Measurements from ENCODE around the gene GRHL3. TPM values are rescaled to one million over a fixed set of nuclear protein-coding genes. Genes with fewer than 3 reads are reported as not detected.

The GRHL3 gene
- total RNA-seq, 1 donor from 2014 or later: not detected

DNA sequence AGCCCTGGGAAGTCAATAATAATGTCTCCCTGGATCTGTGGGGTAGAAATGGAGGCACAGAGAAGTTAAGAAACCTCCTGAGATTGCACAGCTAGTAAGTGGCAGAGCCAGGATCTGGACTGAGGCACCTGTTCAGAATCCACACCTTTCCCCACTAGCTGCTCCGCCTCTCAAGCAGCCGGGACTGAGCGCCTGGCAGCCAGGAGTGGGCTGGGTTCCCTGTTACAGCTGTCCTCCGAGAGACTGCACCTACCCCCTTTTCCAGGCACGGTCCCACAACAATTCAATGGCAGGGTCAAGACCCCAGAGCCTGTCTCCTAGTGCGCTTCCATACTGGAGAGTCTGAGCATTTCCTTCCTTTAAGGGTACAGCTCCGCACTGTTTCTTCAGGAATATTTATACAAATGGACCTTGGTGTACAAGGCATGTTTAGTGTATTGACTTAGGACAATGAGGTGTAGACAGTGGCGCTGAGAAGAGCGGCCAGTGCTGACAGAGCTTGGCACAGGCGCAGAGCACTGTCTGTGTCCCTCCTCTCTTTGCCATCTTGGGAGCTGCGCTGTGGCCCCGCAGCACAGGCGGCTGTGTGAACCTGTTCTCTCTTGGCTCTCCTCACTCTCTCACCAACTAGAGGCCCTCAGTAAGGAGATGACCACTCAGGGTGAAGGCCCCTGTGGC lies 24.4 kb downstream of the GRHL3 start:
- Mint-ChIP-seq H3K9me3 (no peaks in the 10 kb centered on the region), H3K36me3 (ENCODE audit: low read depth) (no peaks in the 10 kb centered on the region), H3K27me3 (ENCODE audit: low read depth) (peaks cover 16% of the 10 kb centered on the region), H3K4me1 (ENCODE audit: low read depth) (no peaks in the 10 kb centered on the region), H3K4me3 (ENCODE audit: low read depth) (no peak overlapping the region), H3K27ac (no peak overlapping the region)
- intact Hi-C loops (cut with micrococcal nuclease): no loop called here
- no peak for DNase-seq (ENCODE audit: low spot score)

DNA sequence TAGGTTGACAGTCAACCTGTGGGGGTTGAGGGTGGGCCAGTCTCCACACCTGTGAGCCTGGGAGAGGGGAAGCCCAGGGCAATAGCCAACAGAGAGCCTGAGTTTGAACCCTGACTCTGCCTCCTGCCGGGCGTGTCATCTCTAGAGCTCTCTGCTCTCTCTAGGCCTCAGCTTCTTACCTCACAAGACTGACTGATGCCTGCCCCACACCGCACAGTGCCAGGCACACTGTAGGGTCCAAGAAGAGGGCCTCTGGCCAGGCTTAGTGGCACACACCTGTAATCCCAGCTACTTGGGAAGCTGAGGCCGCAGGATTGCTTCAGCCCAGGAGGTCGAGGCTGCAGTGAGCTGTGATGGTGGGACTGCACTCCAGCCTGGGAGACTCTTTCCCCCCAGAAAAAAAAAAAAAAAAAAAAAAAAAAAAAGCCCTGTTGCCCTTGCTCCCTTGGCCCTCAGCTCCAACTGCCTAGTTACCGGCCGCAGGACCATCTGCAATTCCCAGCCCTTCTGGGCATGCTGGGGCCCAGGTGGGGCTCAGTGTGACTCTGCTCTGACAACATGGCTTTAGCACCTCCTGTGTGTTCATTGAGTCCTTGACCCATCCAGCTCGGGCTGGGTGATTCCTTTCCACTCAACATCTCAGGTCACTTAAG lies 25.1 kb downstream of the GRHL3 start:
- H3K27ac Mint-ChIP-seq: no peak overlapping the region
- no peak overlapping the region for H3K4me3 Mint-ChIP-seq (ENCODE audit: low read depth)
- H3K36me3 Mint-ChIP-seq (ENCODE audit: low read depth): no peaks in the 10 kb centered on the region
- peaks cover 16% of the 10 kb centered on the region for H3K27me3 Mint-ChIP-seq (ENCODE audit: low read depth)
- intact Hi-C loops (cut with micrococcal nuclease): no loop called here
- H3K9me3 Mint-ChIP-seq: no peaks in the 10 kb centered on the region
- no peak for DNase-seq (ENCODE audit: low spot score)
- H3K4me1 Mint-ChIP-seq (ENCODE audit: low read depth): peaks cover 1% of the 10 kb centered on the region

GRCh38 chr1:24345334-24345733 lies 26.2 kb downstream of the GRHL3 start:
- DNase-seq (ENCODE audit: low spot score): no peak
- H3K27ac Mint-ChIP-seq: no peak overlapping the region
- peaks cover 10% of the 10 kb centered on the region for H3K27me3 Mint-ChIP-seq (ENCODE audit: low read depth)
- intact Hi-C loops (cut with micrococcal nuclease): no loop called here
- no peak overlapping the region for H3K4me3 Mint-ChIP-seq (ENCODE audit: low read depth)
- H3K4me1 Mint-ChIP-seq (ENCODE audit: low read depth): peaks cover 11% of the 10 kb centered on the region
- H3K36me3 Mint-ChIP-seq (ENCODE audit: low read depth): no peaks in the 10 kb centered on the region
- H3K9me3 Mint-ChIP-seq: no peaks in the 10 kb centered on the region

- Mint-ChIP-seq H3K27me3 (ENCODE audit: low read depth) (peaks cover 5% of the 10 kb centered on the region), H3K36me3 (ENCODE audit: low read depth) (no peaks in the 10 kb centered on the region), H3K4me3 (ENCODE audit: low read depth) (no peak overlapping the region), H3K27ac (no peak overlapping the region), H3K4me1 (ENCODE audit: low read depth) (peaks cover 29% of the 10 kb centered on the region), H3K9me3 (no peaks in the 10 kb centered on the region)
- intact Hi-C loops (cut with micrococcal nuclease): no loop called here
- no peak for DNase-seq (ENCODE audit: low spot score)
Observed at GRCh38 chr1:24347159-24347934, 28.2 kb downstream of the GRHL3 start.

DNA sequence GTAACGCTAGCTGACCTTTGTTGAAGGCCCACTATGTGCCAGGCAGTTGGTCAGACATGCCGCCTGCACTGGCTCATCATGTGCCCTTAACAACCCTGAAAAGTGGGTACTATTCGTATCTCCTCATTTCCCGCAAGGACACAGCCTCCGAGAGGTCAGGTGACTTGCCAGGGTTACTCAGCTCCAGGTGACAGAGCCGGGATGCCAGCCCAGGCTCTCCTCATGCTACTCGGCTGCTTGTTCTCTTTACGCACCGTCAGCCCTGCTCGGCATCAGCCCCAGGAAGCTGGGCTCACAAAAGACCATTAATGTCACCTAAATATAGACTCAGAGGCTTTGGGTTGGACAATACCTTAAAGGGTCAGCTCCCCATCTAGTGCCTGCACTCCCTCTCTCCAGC lies 29.0 kb downstream of the GRHL3 start:
- H3K27ac Mint-ChIP-seq: no peak overlapping the region

DNA sequence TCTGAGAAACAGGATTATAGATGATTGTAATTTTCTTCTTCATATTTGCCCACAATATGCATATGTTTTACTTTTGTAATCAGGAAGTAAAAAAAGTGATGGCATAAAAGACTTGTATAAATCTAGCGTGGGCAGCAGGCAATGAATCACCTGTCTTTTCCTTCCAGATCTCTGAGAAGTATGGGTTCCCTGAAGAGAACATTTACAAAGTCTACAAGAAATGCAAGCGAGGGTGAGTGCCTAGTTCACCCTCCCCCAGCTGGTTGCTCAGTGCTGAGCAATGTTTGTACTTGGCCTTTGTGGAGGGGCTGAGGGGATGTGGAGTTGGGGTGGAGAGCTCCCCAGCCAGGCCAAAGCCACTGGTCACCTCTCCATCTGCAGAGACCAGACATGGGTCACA lies 30.7 kb downstream of the GRHL3 start:
- Mint-ChIP-seq H3K36me3 (ENCODE audit: low read depth) (no peaks in the 10 kb centered on the region), H3K4me1 (ENCODE audit: low read depth) (peaks cover 42% of the 10 kb centered on the region), H3K9me3 (no peaks in the 10 kb centered on the region), H3K4me3 (ENCODE audit: low read depth) (no peak overlapping the region), H3K27me3 (ENCODE audit: low read depth) (peaks cover 3% of the 10 kb centered on the region), H3K27ac (peak overlapping the region; percentile 63)
- intact Hi-C loops (cut with micrococcal nuclease): loop anchor here (2.0 kb wide), 1 partner anchor 27 kb away; no protein-coding TSS in a partner anchor
- no peak for DNase-seq (ENCODE audit: low spot score)

More for the DNA sequence above, 29.0 kb downstream of the GRHL3 start:
- peaks cover 36% of the 10 kb centered on the region for H3K4me1 Mint-ChIP-seq (ENCODE audit: low read depth)
- H3K9me3 Mint-ChIP-seq: no peaks in the 10 kb centered on the region
- no peak overlapping the region for H3K4me3 Mint-ChIP-seq (ENCODE audit: low read depth)
- no peak for DNase-seq (ENCODE audit: low spot score)
- H3K36me3 Mint-ChIP-seq (ENCODE audit: low read depth): no peaks in the 10 kb centered on the region
- peaks cover 3% of the 10 kb centered on the region for H3K27me3 Mint-ChIP-seq (ENCODE audit: low read depth)
- intact Hi-C loops (cut with micrococcal nuclease): no loop called here

- H3K4me3 Mint-ChIP-seq (ENCODE audit: low read depth): peak overlapping the region; percentile 30
- H3K27me3 Mint-ChIP-seq (ENCODE audit: low read depth): peaks cover 3% of the 10 kb centered on the region
- intact Hi-C loops (cut with micrococcal nuclease): loop anchor here (1.0 to 2.0 kb wide), 3 partner anchors 14 to 33 kb away; no protein-coding TSS in a partner anchor
- peak; percentile 12 for DNase-seq (ENCODE audit: low spot score)
- H3K36me3 Mint-ChIP-seq (ENCODE audit: low read depth): no peaks in the 10 kb centered on the region
- peaks cover 42% of the 10 kb centered on the region for H3K4me1 Mint-ChIP-seq (ENCODE audit: low read depth)
- H3K9me3 Mint-ChIP-seq: no peaks in the 10 kb centered on the region
- H3K27ac Mint-ChIP-seq: peak overlapping the region; percentile 45
Observed at GRCh38 chr1:24351247-24351646, 32.1 kb downstream of the GRHL3 start.

DNA sequence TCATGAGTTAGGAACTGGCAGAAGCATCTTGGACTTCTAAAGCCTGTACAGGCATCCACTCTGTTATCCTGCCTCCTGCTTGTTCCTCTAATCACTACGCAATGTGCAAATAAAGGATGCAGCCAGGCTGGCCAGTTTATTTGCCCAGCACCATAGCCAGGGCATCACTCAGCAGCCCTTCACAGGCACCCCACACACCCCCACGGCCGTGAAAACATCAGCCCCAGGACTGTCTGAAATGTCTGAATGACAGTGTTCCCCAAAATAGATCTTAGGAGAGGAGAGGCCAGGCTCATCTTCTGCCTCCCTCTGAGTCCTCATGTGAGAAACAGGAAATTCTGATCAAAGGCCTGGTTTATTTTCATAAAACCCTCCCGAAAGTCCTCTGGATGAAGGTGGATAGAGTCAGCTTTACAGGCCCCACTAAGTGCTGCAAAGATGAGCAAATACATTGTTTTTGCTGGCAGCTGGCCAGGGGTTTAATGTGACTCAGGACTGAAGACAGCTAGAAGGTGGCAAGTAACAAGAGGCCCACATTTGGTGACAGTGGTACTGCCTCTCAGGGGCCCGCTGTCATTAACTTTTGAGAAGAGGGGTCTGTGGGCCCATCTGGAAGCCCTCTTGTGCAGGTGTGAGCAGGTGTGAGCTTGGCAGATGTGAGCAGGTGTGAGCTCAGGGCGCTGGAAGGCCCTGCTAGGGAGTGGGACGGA lies 32.9 kb downstream of the GRHL3 start:
- Mint-ChIP-seq H3K4me3 (ENCODE audit: low read depth) (no peak overlapping the region), H3K9me3 (no peaks in the 10 kb centered on the region), H3K36me3 (ENCODE audit: low read depth) (no peaks in the 10 kb centered on the region), H3K4me1 (ENCODE audit: low read depth) (peaks cover 42% of the 10 kb centered on the region), H3K27me3 (ENCODE audit: low read depth) (peaks cover 1% of the 10 kb centered on the region), H3K27ac (peak overlapping the region; percentile 11)
- no peak for DNase-seq (ENCODE audit: low spot score)
- intact Hi-C loops (cut with micrococcal nuclease): loop anchor here (1.0 to 2.0 kb wide), 3 partner anchors 13 to 32 kb away; no protein-coding TSS in a partner anchor

DNA sequence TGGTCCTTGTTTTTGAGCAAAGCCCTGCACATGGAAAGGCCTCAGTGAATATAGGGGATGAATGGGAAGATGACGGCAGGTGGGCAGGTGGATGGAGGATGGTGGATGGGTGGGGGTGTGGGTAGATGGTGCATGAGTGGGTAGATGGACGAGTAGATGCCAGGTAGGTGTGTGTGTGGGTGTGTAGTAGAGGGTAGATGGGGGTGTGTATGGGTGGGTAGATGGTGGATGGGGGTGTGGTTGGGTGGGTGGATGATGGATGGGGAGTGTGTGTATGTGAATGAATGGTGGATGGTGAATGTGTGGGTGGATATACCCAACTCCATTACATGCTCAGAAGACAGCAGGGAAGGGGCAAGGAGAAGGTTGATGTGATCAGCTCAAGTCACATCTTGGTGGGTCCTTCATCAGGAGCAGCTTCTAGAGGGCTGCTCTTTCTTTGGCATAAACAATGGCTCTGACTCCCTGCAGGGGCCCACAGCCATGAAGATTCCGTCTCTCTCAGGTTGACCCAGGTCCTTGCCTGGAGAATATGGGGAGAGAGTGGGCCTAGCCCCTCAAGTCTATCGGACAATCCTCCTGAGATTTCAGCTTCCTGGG lies 34.2 kb downstream of the GRHL3 start:
- intact Hi-C loops (cut with micrococcal nuclease): no loop called here
- H3K36me3 Mint-ChIP-seq (ENCODE audit: low read depth): no peaks in the 10 kb centered on the region

DNA sequence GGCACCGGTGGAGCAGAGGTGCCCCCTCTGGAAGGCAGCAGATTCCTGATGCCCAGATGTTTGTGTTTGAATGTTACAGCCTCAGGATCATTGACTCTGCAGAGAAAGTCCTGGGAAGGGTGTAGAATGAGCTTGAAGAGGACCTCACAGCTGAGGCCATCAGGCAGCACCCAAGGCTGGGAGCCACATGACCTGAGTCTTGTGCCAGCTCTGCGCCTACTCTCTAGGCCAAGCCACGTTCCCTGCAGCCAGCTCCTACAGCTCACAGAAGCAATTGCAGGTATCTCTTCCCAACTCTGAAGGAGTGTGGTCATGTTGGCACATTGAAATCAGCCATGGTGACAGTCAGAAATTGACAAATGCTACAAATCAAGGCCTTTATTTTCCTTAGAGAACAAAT lies 36.3 kb downstream of the GRHL3 start:
- Mint-ChIP-seq H3K27ac (no peak overlapping the region), H3K4me3 (ENCODE audit: low read depth) (no peak overlapping the region), H3K27me3 (ENCODE audit: low read depth) (no peaks in the 10 kb centered on the region), H3K4me1 (ENCODE audit: low read depth) (peaks cover 30% of the 10 kb centered on the region), H3K9me3 (no peaks in the 10 kb centered on the region), H3K36me3 (ENCODE audit: low read depth) (no peaks in the 10 kb centered on the region)
- intact Hi-C loops (cut with micrococcal nuclease): no loop called here
- no peak for DNase-seq (ENCODE audit: low spot score)

More for the DNA sequence above, 34.2 kb downstream of the GRHL3 start:
- Mint-ChIP-seq H3K4me1 (ENCODE audit: low read depth) (peaks cover 42% of the 10 kb centered on the region), H3K9me3 (no peaks in the 10 kb centered on the region), H3K4me3 (ENCODE audit: low read depth) (no peak overlapping the region), H3K27ac (no peak overlapping the region), H3K27me3 (ENCODE audit: low read depth) (no peaks in the 10 kb centered on the region)
- DNase-seq (ENCODE audit: low spot score): no peak

DNA sequence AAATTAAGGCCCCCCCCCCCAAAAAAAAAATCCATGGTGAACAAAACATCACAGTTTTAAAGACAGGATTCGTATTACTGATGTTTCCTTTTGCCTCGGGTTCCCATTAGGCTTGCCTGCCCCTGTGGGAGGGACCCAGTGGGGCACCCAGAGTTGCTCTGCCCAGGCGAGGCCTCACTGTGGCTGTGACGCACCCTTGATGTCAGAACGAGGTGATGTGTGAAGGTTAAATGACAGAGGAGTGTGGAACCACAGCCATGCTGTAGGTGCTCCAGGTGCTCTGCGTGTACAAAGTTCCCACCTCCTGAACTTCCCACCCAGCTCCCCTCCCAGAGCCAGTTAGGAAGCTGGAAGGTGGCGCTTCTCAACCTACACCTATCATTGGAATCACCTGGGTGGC lies 37.9 kb downstream of the GRHL3 start:
- Mint-ChIP-seq H3K36me3 (ENCODE audit: low read depth) (peaks cover 2% of the 10 kb centered on the region), H3K9me3 (no peaks in the 10 kb centered on the region), H3K4me3 (ENCODE audit: low read depth) (no peak overlapping the region), H3K27ac (no peak overlapping the region), H3K27me3 (ENCODE audit: low read depth) (no peaks in the 10 kb centered on the region), H3K4me1 (ENCODE audit: low read depth) (peaks cover 17% of the 10 kb centered on the region)
- no peak for DNase-seq (ENCODE audit: low spot score)
- intact Hi-C loops (cut with micrococcal nuclease): no loop called here

DNA sequence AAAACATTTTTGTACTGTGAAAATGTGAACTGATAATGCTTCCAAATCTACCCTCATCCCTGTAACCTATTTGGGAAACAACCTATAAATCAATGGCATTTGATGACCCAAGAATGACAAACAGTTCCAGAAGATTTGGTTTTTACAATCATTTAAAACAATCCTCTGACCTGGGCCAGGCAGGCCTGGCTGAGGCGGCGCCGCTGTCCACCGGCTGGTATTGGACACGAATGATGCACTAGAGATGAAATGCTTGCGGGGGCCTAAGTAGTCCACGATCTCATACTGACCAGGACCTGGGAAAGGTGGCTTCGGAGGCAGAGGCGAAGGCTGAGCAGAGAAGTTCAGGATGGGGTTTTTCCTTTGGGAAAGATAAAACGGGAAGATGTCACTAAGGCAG lies 41.5 kb downstream of the GRHL3 start:
- Mint-ChIP-seq H3K27ac (no peak overlapping the region), H3K4me1 (ENCODE audit: low read depth) (peaks cover 17% of the 10 kb centered on the region), H3K27me3 (ENCODE audit: low read depth) (no peaks in the 10 kb centered on the region), H3K9me3 (no peaks in the 10 kb centered on the region), H3K4me3 (ENCODE audit: low read depth) (no peak overlapping the region), H3K36me3 (ENCODE audit: low read depth) (peaks cover 2% of the 10 kb centered on the region)
- DNase-seq (ENCODE audit: low spot score): no peak
- intact Hi-C loops (cut with micrococcal nuclease): no loop called here

Measured in activated T-helper 2 cell treated with anti-CD3 and anti-CD28 coated beads, Interferon-gamma antibody, Interleukin-2, Interleukin-4, amounts not matched to agents 10 μg/mL and 5 μg/mL and 100 μg/mL, durations not matched to agents 14 hours and 24 hours and 36 hours (primary cell).